T-helper 22 cell (primary cell): ENCODE data around the gene ANKRD13B.
A peak's percentile ranks its signal among the peaks of the same experiment; 100 is the strongest.

Experiments used
- DNase-seq: peaks from one replicate; pipeline ENCODE4 v3.0.0-alpha.2; 2020; ENCODE audit warnings: low read depth

The ANKRD13B gene

DNA sequence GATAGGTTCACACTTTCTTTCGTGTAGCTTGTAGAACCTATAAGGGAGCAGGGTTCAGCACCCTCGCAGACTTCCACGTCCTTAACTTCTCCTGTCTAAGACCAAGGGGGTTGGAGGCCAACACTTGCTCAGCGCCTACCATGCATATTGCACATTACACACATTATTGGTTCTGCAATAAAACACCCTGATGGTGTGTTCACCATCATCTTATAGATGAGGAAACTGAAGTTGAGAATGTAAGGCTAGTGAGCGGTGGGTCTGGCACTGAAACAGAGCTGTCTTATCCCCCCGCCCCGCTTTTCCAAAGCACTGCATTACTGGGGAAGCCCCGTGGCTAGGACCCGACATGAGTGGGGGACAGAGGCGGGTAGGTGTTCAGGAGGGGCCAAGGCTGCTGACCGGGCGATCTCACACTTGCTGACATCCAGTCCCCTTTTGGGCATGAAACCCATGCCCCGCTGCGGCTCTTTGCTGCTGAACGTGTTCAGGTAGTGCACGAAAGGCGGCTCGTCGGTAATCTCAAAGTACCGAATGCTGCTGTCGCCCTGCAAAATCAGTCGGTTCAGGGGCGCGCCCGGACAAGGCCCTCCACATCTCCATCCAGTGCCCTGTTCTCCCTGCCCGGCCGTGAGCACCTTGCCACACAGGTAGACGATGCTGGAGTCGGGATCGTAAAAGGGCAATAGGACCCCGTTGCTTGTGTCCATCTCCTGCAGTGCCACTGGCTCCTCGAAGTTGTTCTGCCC lies 23.5 kb downstream of the ANKRD13B start:
- DNase-seq, result no peak

DNA sequence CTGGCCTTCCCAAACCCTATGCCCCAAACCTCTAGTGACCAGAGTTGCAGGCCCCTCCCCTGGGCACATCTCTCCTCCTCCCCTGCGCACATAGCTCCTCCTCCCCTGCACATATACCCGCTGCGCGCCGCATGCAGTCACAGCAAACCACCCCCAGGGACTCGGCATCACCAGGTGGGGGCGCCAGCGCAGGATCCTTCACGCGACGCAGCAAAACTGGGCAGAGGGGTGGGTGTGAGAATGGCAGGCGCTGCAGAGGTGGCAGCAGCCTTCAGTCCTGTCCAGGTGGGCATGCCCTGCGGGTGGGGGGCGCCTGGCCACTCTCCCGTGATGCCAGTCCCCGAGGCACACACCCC lies 24.2 kb downstream of the ANKRD13B start:
- peak; percentile 82 for DNase-seq

DNA sequence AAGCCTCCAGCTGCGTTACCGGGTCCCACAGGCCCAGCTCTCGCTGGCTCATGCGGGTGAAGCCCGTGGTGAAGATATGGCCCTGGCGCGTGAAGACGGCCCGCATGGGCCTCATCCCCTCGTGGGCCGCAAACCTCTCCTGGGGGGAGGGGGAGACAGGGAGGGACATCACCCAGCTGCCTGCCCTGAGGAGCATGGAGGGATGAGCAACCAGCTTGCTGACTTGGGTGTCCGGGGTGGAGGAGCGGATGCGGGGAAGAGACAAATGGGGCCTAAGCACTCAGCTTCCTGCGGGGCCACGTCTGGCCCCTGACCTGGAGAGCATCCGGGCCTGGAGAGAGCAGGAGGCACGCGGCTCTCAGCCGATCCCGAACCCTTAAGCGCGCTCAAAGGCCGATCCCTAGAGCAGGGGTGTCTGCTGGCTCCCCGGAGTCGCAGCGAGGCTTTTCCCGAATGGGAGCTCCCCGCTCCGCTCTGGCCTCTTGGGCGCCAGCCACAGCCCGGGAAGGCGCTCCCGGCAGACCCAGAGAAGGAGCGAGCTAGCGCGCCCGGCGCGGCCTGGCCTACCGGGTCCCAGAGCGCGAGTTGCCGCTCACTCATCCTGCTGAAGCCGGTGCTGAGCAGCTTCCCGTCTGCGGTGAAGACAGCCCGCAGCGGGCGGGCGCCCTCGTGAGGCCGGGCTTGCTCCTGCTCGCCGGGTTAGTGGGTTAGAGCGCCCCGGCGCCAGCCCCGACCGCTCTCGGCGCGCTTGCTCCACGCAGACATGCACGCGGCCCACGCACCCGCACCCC lies 24.7 kb downstream of the ANKRD13B start:
- DNase-seq, result peak; percentile 78

DNA sequence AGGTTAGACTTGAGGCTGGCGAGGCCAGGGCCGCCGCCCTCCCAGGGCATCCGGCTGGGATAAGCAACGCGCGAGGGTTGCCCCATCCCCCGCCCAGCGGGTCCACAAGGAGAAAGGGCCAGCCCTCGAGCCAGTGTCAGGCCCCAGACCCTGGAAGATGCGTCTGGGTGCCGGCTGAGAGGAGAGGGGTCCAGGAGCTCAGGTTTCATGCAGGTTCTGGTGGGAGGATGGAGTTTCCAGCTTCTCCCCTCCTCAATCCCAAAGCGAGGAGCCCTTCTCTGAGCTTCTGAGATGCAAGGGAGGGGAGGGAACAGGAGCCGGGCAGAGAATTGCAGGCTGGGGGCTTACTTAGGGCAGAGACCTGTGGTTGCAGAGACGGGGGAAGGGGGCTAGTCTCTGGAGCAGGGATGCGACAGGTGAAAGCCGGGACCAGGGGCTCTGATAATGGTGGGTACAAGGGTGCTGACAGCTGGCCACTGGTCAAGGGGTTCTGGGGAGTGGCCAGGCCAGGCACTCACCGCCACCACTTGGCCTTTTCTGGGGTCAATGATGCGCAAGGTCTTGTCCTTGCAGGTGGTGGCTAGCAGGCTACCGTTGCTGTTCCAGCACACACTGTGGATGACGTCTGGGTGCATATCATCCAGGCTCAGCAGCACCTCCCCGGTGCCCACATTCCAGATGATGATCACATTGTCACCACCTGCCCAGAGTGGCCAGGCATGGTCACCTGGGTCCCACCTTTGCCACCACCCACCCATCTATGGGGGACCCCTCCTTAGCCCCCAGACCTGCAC lies 25.5 kb downstream of the ANKRD13B start:
- no peak for DNase-seq

DNA sequence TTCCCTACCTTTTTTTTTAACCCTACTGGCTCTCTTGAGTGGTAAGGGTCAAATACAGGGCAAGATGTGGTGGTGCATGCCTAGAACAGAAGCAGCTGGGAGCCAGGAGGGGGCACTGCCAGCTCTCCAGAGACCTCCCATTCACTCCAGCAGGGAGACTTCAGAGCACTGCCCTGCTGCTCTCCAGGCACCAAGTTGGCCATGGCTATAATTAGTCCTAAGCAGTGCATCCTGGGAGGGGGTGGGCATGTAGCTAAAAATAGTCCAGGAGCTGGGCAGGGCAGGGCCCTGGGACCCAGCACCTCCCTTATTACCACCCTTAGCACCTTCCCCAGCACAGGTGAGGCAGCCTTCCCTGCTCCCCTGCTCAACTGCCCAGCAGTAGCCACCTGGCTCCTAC lies 26.3 kb downstream of the ANKRD13B start:
- DNase-seq, result no peak

DNA sequence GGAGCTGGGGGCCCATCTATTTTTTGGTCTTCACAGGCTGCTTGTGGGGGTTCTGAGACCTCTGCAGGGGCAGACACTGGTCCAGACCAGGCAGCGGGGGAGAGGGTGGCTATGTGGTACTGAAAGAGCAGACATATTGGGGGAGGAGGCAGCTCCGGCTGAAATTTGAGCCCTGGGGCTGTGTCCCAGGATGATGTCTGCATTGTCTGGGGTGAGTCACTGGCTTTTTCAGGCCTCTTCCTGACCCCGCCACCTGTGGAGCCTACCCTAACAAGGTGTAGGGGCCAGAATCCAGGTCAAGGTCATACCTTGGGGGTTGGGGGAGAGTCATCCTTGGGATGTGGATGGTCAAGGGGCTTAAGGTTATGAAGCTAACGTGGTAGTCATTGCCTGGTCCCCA lies 27.3 kb downstream of the ANKRD13B start:
- no peak for DNase-seq

DNA sequence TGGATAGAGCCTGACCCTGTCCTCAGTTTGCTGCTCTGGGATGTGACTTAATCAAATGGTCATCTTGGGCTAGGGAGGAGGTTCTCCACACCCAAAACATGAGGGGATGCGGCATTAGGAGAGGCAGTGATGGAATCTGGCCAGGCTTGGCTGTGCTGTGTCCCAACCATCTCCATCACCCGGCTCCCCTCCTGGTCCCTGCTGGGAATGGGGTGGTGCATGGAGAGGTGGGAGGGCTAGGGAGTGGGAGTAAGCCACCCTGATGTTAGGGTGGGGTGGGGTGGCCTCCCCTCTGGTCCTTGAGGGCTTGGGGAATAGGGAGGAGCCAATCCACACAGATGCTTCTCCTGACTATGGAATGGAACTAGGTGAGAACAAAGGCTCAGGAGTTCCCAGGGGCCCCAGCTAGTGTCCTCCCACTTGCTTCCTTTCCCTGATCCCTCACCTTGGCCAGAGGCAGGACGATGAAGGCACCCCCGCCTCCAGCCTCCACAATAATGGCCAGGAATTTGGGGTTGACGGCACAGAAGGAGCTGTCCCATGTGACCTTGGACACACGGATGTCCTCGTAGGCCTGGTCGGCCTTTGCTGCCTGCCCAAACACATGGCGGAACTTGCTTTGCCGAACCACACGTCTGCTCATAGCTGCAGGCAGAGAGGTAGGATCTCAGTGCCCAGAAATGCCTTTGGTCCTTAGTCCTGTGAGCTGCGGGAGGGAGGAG lies 28.0 kb downstream of the ANKRD13B start:
- DNase-seq, result no peak

DNA sequence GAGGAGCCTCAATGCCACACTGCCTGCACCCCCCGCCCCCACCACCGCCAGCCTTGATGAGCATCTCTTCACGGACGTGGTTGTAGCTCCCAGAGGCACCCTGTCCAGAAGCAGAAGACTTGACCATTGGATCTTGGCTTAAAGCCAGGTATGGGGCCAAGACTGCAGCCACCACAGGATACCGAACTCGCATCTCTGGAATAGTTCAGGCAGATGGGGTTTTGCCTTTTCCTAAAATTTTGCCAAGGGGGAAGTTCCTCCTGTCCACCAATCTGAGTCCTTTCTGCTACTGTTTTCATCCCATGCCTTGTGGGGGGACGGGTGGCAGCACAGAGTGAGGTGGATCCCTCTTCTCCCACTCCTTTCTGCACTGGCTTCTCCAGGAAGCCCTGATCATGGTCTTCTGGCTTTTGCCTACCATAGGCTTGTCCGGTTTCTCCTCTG lies 28.8 kb downstream of the ANKRD13B start:
- no peak for DNase-seq

DNA sequence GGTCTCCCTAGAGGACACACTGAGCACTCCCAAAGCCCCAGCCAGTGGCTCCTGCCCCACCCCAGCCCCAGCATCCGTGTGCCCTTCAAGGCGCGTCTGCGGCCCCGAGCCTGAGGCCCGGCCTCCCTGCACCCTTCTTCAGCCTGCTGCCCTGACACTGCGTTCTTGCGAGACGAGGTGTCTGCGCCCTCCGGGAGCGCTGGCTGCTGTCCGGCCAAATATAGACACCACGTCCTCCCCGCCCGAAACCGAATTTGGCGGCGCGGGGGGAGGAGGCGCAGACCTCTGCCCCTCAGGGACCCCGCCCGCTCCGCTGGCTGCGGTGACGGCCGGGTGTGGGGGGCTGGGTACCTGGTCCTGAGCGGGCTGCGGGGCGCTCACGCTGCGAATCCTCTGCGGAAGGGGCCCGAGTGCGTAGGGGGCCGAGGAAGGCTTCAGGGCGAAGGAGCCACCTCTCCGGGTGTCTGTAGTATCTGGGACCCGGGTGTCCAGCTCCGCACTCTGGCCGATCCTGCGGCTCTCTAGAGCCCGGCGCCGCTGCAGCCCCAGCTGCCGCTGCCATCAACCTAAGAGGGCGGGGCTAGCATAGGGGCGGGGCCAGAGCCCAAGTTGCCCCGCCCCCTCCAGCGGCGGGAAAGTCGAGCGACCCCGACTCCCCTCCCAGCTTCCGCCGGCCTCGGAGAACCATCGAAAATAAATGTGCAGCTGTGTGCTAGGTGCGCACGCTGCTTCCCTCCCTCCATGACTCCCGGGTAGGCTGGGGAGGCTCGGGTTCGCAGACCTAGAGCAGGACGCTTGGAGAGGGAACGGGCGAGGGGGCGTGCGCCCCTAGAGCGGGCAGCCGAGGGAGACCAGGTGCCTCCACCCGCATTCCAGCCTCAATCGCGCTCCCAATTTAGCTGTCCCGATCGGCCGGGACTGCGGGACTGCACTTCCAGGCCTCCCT lies 29.7 kb downstream of the ANKRD13B start, which contains the start of gene CORO6:
CORO6 (minus strand) TSS at position 576 of the 946 bp plus-strand sequence. CDS start 1,491 bp downstream, outside the sequence.
- peak; percentile 49 for DNase-seq

DNA sequence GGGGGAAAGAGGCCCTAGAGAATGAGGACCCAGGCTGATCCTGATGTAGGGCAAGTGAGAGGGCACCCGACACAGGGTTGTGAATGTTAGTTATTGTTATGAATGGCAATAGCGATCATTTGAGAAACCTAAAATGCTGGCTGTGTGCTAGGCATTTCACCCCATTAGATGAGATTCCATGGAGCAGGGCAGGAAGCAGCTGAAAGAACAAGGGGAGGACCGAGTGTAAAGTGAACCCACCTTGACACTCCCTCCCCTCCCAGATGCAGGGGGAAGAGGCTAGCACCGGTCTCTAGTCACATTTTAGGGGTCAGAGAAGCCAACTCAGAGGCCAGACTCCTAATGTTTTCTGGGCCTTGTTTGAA lies 30.3 kb downstream of the ANKRD13B start:
- no peak for DNase-seq

DNA sequence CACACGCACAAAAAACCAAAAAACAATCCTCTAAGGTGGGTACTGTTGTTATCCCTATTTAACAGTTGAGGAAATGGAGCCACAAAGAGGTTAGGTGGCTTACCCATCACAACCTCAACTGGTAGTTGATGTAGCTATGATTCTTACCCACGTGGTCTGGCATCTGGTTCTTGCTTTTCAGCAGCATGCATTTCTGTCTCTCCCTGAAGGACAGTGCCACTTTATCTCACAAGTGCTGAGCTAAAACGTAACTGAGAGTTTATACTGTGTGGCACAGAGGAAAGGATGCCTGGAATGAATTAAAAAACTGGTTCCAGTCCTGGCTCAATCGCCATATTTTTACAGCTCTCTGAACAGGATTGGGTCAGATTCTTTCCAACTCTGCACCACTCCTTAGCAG lies 31.7 kb downstream of the ANKRD13B start:
- no peak for DNase-seq

DNA sequence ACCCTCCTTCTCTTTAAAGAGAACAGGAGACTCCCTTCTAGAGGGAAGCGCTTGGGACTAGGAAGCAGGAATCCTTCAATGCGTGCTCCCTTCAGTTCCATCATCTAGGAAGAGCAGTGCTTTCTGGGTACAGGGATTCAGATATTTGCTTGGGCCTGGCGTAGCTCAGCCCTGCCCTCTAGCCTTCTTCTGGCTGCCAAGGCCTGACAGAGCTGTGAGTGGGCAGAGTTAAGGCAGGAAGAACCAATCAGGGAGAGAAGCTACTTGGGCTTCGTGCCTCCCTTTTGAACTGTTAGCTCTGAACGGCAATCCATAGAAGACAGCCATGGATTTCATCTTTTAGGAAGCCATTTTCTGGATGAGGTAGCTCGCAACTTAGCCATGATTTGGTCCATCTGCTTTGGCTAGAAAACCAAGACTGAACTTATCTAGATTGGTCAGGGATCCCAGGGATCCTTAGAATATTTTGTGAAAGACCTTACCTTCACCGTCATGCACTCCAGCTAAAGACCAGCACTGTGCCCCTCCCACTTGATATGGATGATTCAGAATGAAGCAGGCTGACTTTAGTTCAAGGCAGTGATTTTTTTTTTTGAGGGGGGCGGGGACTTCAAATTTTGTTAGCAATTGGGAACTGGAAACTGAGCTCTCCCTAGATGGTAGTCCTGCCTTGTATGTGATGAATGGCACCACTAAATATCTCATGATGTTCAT lies 32.3 kb downstream of the ANKRD13B start:
- DNase-seq, result no peak

DNA sequence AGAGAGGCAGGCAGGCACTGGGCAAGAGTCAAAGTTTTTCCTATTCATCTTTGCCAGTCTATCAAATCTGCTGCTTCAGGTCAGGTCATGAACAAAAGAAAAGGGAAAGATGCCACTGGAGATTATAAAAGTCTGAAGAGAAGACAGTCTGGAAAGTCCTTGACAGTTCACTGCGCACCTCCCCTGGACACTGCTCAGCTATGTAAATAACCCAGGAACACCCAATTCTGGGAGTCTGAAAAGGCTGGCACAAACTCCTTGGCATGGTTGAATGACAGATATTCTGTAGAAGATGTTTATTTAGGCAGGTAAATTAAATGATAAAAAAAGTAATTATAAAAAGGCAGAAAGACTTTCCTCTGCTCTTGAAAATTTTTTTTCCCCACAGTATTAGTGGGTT lies 35.0 kb downstream of the ANKRD13B start:
- no peak for DNase-seq

DNA sequence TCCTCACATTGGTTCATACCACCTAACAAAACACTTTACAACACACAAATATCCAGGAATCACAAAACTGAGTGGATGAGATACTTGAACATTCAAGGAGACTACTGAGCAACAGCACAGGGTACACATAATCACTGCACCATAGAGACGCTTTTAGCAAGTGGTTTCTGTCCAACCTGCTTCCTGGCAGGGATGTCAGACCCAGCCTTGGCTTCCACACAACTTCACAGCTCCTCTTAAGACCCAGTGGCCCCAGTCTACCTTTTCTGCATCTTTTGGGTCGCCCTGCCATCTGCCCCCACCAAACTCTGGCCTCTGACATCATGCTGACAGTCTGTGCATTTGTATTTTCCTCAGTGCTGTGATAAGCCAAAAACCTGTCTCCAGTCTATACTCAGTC lies 35.7 kb downstream of the ANKRD13B start:
- no peak for DNase-seq

DNA sequence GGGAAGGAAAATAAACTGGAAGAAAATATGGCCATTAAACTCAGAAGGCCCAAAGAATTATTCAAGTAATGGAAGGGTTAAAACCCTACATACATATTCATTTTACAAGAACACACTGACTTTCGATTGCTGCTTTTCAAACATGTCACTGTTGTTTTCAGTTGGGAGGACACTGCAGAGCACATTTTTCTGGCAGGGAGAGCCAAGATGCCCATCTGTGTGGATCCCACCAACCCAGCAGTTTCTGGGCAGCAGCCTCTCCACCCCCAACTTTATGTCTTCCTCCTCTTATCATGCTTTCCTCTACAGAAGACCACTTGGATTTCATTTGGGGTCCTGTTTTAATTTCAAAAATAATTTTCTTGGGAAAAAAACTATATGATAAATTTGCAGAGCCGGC lies 36.9 kb downstream of the ANKRD13B start:
- no peak for DNase-seq

DNA sequence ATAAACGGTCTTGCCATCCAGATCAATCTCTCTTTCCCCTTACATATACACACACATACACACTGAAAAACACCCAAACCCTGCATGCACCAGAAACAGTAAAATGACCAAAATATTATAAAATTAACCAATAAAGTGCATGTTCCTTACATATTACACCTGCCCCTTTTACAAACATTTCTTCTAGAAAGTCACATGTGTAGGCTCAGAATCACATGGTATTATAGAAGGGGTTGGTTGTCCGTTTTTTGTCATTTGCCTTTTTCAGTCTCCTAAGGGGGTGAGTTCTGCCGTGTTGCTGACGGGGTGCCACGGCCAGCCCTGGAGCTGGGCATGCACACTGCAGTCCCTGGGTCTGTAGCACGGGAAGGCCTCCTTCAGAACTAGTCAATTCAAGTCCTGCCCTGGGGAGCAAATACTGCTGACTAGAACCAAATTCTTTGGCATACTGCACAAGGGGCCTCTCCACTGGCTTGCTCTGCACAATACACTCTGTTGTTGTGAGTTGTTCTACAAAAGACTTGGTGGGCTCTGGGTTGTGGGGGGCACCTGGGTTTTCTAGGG lies 37.8 kb downstream of the ANKRD13B start:
- DNase-seq, result no peak

DNA sequence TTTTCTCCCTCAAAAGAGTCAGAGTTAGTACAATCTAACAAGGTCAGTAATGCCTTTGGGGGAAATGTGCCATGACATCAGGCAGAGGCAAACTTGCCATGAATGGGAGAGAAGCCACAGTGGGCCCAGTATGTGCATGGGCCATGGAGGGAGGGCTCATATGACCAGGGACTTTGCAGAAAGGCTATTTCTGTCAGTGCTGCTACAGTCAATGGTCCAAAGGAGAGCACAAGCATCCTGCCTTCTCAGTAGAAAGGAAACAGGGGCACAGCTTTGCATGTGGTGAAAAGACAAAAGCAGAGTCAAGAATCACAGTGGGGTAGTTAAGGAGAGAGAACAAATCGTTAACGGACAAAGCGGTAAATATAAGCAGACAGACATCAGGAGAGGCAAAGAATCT lies 41.0 kb downstream of the ANKRD13B start:
- DNase-seq, result no peak

DNA sequence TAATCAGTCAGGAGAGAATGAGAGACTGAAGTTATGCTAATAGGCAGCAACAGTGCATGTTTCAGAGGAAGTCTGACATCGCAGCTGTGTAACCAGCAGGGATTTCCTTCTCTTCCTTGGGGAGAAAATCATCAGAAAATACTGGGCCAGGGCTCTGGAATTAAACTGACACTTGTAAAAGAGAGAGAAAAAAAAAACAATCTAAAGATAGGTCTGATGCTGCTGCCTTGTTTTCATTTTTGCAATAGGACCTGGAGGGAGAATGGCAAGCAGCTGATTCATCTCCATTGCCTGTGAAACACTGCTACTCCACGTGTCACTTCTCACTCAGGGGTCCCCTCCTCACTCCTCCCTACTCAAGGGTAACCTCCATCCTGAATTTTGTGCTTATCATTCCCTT lies 47.5 kb downstream of the ANKRD13B start:
- no peak for DNase-seq

DNA sequence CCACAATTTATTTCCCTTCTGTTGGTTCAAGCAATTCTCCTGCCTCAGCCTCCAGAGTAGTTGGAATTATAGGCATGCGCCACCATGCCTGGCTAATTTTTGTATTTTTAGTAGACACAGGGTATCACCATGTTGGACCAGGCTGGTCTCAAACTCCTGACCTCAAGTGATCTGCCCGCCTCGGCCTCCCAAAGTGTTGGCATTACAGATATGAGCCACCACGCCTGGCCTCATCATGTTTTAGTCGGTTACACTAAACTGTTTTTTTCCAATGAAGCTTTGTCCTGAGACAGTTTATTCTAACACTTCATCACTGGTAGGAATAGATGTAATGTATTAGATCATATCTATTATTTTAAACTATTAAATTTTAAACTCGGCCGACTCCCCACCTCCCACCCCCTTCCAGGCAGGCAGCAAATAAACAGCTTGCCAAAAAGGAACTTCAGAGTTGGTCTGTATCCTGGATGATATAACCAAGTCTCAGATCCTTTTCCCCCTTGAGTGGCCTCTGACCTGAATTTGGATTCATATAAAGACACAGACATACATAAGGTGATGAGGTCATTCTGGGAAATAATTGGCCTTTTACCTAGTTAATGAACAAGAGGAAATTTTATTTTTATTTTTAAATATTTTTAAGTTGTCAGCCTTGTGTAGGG lies 48.2 kb downstream of the ANKRD13B start:
- no peak for DNase-seq
